Keratinocyte (primary cell): ENCODE data around the gene RFX3. TPM values are rescaled to one million over a fixed set of nuclear protein-coding genes. Genes with fewer than 3 reads are reported as not detected.

Experiments
- DNase-seq: peaks from one replicate; pipeline ENCODE4 v3.0.0-alpha.2; 2011; ENCODE audit warnings: low read depth, missing footprints, low spot score
- FAIRE-seq: peaks from 2 replicates; lab custom pipeline; 2011; peaks lifted over from hg19 to GRCh38; lab: Jason Lieb, UNC
- H2AFZ ChIP-seq: 2 replicates; pipeline ENCODE4 v1.6.0; 2012; ENCODE audit warnings: low read length, control low read depth, inconsistent platforms; ENCODE audit not compliant: control insufficient read depth
- H3K27ac ChIP-seq: 2 replicates; pipeline ENCODE4 v1.5.1; 2011; ENCODE audit warnings: low read length; ENCODE audit not compliant: control insufficient read depth, insufficient read depth
- H3K27me3 ChIP-seq: 3 replicates; pipeline ENCODE4 v1.6.0; 2011; ENCODE audit warnings: low read length; ENCODE audit not compliant: control insufficient read depth, insufficient read depth; ENCODE audit errors: extremely low read depth
- H3K36me3 ChIP-seq, 2 experiments: 2 replicates in 1 of 2; 3 replicates in 1 of 2; pipeline ENCODE4 v1.5.1; 2011; ENCODE audit warnings: low read length in 2 of 2, mild to moderate bottlenecking in 1 of 2; ENCODE audit not compliant: control insufficient read depth in 2 of 2, insufficient read depth in 2 of 2; ENCODE audit errors: extremely low read depth in 1 of 2
- H3K4me1 ChIP-seq: 3 replicates; pipeline ENCODE4 v1.5.1; 2011; ENCODE audit warnings: low read length; ENCODE audit not compliant: control insufficient read depth, insufficient read depth; ENCODE audit errors: extremely low read depth
- H3K4me2 ChIP-seq: 3 replicates; pipeline ENCODE4 v1.6.0; 2011; ENCODE audit warnings: low read depth, low read length; ENCODE audit not compliant: control insufficient read depth, insufficient read depth; ENCODE audit errors: extremely low read depth
- H3K4me3 ChIP-seq, 3 experiments: fragments of 200-600 bp in 1 of 3; sonication (generic) in 1 of 3; 2 replicates in 2 of 3; 3 replicates in 1 of 3; pipeline ENCODE4 v1.5.1; 2011 to 2016; ENCODE audit warnings: low read length in 3 of 3, mild to moderate bottlenecking in 3 of 3, control low read depth in 2 of 3, inconsistent platforms in 1 of 3, low read depth in 1 of 3, mixed read lengths in 1 of 3, mixed run types in 1 of 3, moderate library complexity in 1 of 3; ENCODE audit not compliant: control insufficient read depth in 2 of 3, insufficient read depth in 2 of 3; ENCODE audit errors: extremely low read depth in 1 of 3
- H3K79me2 ChIP-seq: 2 replicates; pipeline ENCODE4 v1.6.0; 2012; ENCODE audit warnings: low read length; ENCODE audit not compliant: control insufficient read depth, insufficient read depth
- H3K9ac ChIP-seq: 3 replicates; pipeline ENCODE4 v1.6.0; 2011; ENCODE audit warnings: low read length; ENCODE audit not compliant: control insufficient read depth, insufficient read depth; ENCODE audit errors: extremely low read depth
- H3K9me1 ChIP-seq: 3 replicates; pipeline ENCODE4 v1.6.0; 2011; ENCODE audit warnings: low read length; ENCODE audit not compliant: control insufficient read depth, insufficient read depth; ENCODE audit errors: extremely low read depth
- H3K9me3 ChIP-seq: 2 replicates; pipeline ENCODE4 v1.5.1; 2012; ENCODE audit warnings: low read depth, low read length; ENCODE audit not compliant: control insufficient read depth
- H4K20me1 ChIP-seq: 3 replicates; pipeline ENCODE4 v1.6.0; 2011; ENCODE audit warnings: low read length; ENCODE audit not compliant: control insufficient read depth, insufficient read depth; ENCODE audit errors: extremely low read depth
- CTCF ChIP-seq, 3 experiments: IDR thresholded peaks in 1 of 3; conservative IDR thresholded peaks in 1 of 3; optimal IDR thresholded peaks in 1 of 3; 2 replicates in 2 of 3; 3 replicates in 1 of 3; pipeline versions ENCODE3 to v1.5.1; 2011; ENCODE audit warnings: low read length in 3 of 3, mild to moderate bottlenecking in 3 of 3, moderate library complexity in 2 of 3, control low read depth in 1 of 3, inconsistent platforms in 1 of 3; ENCODE audit not compliant: insufficient read depth in 2 of 3; ENCODE audit errors: extremely low read depth in 1 of 3
- EZH2 ChIP-seq: IDR thresholded peaks from one replicate; pipeline ENCODE4 v1.6.1; 2012; ENCODE audit warnings: inconsistent platforms, mild to moderate bottlenecking, low read length, moderate library complexity
- dilution Hi-C: fragments of 300-500 bp; cut with MboI; formaldehyde crosslinking; loops from one replicate; pipeline ENCODE4 v1.7.0; 2020; ENCODE audit warnings: low sequenced_read_pairs; ENCODE audit not compliant: extremely low pct_ligation_motif_present
- polyA plus RNA-seq, 5 experiments: library from polyadenylated mRNA; depleted of rRNA in 3 of 5; stranded (reverse) in 3 of 5; stranded (forward) in 1 of 5; unstranded in 1 of 5; fragments of >200 nt; gene quantifications; 1 replicate in 1 of 5; 2 replicates in 3 of 5; 3 replicates in 1 of 5; pipeline versions ENCODE4 v1.2.1 to v1.2.3, GENCODE V29; 2011 to 2012; ENCODE audit warnings: missing spikeins in 2 of 5, low read depth in 1 of 5, low replicate concordance in 1 of 5

RFX3 gene
- polyA plus RNA-seq, 1 donor (not counting 4 experiments of a cell fraction or from before 2014, with no cell fraction given) = 1.8 TPM

GRCh38 chr9:3515405-3515804 lies 10.4 kb downstream of the RFX3 start:
- no peak for FAIRE-seq
- no peaks in the 10 kb centered on the region for H3K36me3 ChIP-seq
- H3K4me2 ChIP-seq = no peak overlapping the region
- H3K79me2 ChIP-seq = no peaks in the 10 kb centered on the region
- no peak overlapping the region for H3K27ac ChIP-seq
- H3K4me1 ChIP-seq = no peaks in the 10 kb centered on the region
- no peaks in the 10 kb centered on the region for H3K9me1 ChIP-seq
- H3K27me3 ChIP-seq = no peaks in the 10 kb centered on the region
- no peak overlapping the region for H3K4me3 ChIP-seq
- DNase-seq = no peak
- no peak for TF ChIP-seq CTCF (optimal IDR thresholded peaks at IDR 0.05 in 1 of 3, IDR thresholded peaks at IDR 0.05 in 1 of 3, conservative IDR thresholded peaks at IDR 0.05 in 1 of 3; ENCODE audit: extremely low read depth in 1 of 3, insufficient read depth in 2 of 3, low read length in 3 of 3)
- TF ChIP-seq EZH2 = no peak
- no peaks in the 10 kb centered on the region for H4K20me1 ChIP-seq
- no peak overlapping the region for H3K9ac ChIP-seq
- dilution Hi-C loops = no loop called here
- no peaks in the 10 kb centered on the region for H3K9me3 ChIP-seq
- no peak overlapping the region for H2AFZ ChIP-seq

GRCh38 chr9:3514786-3515185 lies 11.0 kb downstream of the RFX3 start:
- no peak overlapping the region for H3K9ac ChIP-seq
- H3K4me1 ChIP-seq = no peaks in the 10 kb centered on the region
- no peak overlapping the region for H3K27ac ChIP-seq
- H3K79me2 ChIP-seq = no peaks in the 10 kb centered on the region
- FAIRE-seq = no peak
- H3K27me3 ChIP-seq = no peaks in the 10 kb centered on the region
- no peak overlapping the region for H3K4me2 ChIP-seq
- no peaks in the 10 kb centered on the region for H3K9me3 ChIP-seq
- H2AFZ ChIP-seq = no peak overlapping the region
- no peaks in the 10 kb centered on the region for H3K36me3 ChIP-seq
- TF ChIP-seq EZH2 = no peak
- no peak for TF ChIP-seq CTCF (optimal IDR thresholded peaks at IDR 0.05 in 1 of 3, IDR thresholded peaks at IDR 0.05 in 1 of 3, conservative IDR thresholded peaks at IDR 0.05 in 1 of 3; ENCODE audit: extremely low read depth in 1 of 3, insufficient read depth in 2 of 3, low read length in 3 of 3)
- DNase-seq = no peak
- dilution Hi-C loops = no loop called here
- H4K20me1 ChIP-seq = no peaks in the 10 kb centered on the region
- no peaks in the 10 kb centered on the region for H3K9me1 ChIP-seq
- no peak overlapping the region for H3K4me3 ChIP-seq
